Measurements from ENCODE around the gene DLGAP4.

DLGAP4 gene

DNA sequence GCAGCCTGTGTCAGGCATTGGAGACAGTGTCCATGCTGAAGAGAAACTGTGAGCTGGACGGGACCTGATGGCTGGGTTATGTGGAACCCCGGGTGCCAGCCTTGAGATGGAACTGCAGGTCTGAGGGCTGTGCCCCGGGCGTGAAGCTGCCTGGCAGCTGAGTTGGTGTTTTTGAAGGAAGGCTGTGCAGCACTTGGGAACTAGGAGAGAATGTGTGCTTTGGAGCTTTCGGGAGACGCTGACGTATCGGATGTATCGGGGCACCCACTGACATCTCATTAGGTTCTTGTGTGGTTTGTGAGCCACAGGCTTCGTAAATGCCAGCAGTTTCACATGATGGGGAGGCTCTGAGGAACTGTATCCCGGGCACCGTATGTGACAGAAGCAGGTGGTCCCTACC is 2.2 kb downstream of the DLGAP4 start:
- no peak for DNase-seq

GRCh38 chr20:36308986-36309385 is 2.8 kb downstream of the DLGAP4 start:
- no peak for DNase-seq

DNA sequence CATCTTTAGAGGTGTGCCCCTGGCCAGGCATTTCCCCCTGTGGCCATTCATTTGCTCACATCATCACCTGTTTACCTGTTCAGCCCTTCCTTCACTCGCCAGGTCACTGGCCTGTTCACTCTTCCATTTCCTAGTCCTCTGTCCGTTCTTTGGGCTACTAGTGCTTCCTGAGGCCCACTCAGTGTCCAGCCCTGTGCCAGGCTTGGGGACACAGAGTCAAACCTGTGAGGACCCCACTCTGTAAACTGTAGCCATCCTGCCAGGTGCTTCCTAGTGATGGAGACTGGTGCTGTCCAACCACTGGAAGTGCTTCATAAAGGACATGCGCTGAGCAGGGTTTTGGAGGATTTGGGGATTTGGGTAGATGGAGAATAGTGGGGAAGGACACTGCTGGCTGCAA is 3.5 kb downstream of the DLGAP4 start:
- DNase-seq, result no peak

DNA sequence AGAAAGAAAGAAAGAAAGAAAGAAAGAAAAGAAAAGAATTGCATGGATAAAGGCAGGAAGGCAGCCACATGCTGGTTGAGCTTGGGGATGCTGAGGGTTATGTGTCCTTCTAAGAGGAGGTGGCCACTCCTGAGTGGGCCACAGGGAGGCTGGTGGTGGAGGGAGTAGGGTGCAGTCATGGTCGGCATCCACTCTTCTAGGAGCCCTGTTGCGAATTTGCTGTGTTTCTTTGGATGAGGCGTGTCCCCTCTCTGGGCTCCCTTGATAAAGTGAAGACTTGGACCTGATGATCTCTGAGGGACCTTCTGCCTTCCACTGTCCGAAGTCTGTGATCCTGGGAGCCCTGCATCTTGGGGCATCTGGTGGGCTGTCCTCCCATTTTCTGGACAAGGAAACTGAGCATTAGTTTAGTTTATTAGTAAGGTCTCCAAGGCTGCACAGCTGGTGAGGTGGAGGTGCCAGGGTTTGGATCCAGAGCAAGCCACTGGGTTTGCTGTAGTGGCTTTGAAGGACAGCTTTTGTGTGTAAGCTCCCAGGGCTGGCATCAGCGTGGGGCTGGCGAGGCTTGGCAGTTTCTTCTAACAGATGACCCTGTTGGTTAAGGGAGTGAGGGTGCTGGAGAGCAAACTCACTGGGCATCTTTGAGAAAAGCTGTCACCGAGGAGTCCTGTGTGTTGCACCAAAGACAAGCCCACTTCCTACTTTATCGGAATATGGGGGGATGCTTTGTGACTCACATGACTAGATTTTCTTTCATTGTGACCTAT is 4.3 kb downstream of the DLGAP4 start:
- DNase-seq, result no peak

GRCh38 chr20:36311141-36311853 is 5.2 kb downstream of the DLGAP4 start:
- no peak for DNase-seq

GRCh38 chr20:36311854-36312723 is 6.0 kb downstream of the DLGAP4 start:
- no peak for DNase-seq

DNA sequence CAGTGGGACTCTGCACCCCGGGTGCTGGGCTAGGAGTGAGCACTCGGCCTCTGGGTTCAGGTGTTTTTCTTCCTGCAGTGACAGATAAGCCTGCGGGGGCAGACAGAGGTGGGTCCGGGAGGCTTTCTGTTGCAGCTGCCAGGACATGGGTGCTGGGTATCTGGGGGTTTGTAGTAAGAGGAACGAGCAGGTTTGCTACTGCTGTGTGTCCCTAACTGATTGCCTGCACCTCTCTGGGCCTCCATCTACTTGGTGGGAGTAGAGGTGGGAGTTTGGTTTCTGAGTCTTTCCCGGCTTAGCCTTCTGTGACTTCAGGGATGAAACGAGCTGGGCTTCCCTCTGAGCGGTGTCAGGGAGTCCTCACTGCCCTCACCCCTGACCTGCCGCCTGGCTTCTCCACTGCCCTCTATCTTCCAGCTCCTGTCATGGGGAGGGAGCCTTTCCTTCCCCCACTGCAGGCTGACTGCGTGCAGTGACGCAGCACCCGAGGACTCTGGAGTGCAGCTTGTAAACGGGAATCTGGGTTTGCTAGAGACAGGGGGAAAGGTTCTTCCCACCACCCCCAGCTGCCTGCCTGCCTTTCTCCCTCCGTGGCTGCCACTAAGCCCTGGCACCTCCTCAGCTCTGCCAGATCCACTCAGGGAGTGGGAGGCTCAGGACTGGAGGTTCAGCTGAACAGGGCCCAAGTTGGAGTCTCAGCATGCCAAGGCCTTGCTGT is 6.7 kb downstream of the DLGAP4 start:
- DNase-seq, result no peak

GRCh38 chr20:36313476-36313875 is 7.3 kb downstream of the DLGAP4 start:
- DNase-seq, result no peak

DNA sequence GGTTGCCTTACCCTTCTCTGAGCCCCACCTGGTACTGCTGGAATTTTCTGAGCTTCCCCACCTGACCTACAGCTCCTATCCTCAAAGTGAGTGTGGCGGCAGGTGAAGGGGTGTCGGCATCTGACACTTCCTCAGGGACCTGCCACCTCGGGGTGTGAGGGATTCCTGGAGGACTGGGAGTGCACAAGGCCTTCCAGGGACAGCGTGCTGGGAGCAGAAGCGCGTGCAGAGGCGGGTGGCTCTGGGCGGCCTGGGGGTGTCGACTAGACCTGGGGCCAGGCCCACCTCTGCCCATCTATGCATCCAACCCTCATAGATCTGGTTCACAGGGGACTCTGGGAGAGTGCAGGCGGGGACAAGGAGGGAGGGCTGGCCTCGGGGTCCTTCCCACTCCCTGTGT is 7.8 kb downstream of the DLGAP4 start:
- no peak for DNase-seq

- no peak for DNase-seq
Measured at GRCh38 chr20:36314734-36315544, 8.8 kb downstream of the DLGAP4 start.

GRCh38 chr20:36315545-36316351 is 9.6 kb downstream of the DLGAP4 start:
- no peak for DNase-seq

GRCh38 chr20:36317675-36318074 is 11.5 kb downstream of the DLGAP4 start:
- DNase-seq, result no peak

DNA sequence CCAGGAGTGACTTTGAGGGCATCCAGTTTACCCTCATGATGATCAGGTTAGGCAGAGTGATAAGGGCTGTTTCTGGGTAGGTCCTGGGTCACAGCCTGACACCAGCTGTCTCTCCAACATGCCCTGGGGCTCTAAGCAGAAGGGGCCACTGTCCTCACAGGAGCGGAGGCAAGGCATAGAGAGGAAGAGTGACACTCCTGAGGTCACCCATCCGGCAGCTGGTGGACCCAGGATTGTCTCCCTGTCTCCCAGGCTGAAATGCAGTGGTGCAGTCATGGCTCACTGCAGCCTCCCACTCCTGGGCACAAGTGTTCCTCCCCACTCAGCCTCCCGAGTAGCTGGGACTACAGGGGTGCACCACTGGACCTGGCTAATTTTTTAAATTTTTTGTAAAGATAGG is 12.0 kb downstream of the DLGAP4 start:
- DNase-seq, result no peak

DNA sequence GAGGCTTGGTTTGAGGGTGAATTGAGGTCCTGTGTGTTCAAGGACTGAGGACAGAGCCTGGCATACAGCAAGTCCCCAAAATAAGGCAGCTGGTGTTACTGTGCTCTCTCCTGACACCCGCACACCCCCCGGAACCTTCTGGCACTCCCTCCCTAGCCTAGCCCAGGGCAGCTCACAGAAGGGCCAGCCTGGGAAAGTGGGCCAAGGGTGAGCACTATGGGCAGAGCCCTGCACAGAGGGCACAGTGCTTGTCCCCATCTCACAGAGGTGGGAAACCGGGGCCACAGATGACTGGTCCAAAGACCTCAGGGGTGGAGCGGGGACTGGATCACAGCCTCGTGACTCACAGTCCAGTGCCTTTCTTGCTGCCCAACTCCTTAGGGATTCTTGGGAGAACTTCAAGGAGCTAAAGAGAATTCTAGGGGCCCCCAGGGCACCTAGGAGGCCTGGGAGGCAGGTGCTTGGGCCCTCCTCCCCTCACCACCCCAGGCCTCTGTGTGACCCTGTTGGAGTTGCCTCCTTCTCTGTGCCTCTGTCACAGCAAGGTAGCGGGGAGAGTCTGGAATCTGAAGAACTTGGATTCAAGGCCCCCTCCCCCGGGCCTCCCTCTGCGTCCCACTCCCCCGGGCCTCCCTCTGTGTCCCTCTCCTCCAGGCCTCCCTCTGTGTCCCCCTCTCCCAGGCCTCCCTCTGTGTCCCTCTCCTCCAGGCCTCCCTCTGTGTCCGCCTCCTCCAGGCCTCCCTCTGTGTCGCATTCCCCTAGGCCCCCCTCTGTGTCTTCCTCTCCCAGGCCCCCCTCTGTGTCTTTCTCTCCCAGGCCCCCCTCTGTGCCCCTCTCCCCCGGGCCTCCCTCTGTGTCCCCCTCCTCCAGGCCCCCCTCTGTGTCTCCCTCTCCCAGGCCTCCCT is 13.5 kb downstream of the DLGAP4 start:
- no peak for DNase-seq

GRCh38 chr20:36320261-36320897 is 14.2 kb downstream of the DLGAP4 start:
- DNase-seq, result no peak

- DNase-seq, result no peak
Measured at GRCh38 chr20:36320898-36321695, 15.0 kb downstream of the DLGAP4 start.

DNA sequence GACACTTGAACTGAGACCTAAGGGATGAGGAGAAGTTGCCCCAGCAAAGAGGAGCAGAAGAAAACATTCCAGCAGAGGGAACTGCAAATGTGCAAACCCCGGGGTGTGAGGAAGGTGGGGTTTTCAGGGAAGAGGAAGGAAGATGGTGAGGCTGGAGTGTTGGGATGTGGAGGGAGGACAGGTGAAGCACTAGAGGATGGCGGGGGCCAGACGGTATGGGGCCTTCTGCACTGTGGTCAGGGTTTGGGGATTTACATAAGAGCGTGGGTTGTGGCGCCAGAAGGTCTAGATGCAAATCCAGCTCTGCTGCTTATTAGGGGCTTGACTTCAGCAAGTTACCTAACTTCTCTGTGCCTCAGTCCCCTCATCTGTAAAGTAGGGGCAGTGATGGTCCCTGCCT is 16.0 kb downstream of the DLGAP4 start:
- no peak for DNase-seq

GRCh38 chr20:36330091-36330490 is 24.0 kb downstream of the DLGAP4 start:
- DNase-seq, result no peak

- DNase-seq, result no peak
Measured at GRCh38 chr20:36331209-36331608, 25.1 kb downstream of the DLGAP4 start.
